ENCODE results near the gene ETV6.

The ETV6 gene

DNA sequence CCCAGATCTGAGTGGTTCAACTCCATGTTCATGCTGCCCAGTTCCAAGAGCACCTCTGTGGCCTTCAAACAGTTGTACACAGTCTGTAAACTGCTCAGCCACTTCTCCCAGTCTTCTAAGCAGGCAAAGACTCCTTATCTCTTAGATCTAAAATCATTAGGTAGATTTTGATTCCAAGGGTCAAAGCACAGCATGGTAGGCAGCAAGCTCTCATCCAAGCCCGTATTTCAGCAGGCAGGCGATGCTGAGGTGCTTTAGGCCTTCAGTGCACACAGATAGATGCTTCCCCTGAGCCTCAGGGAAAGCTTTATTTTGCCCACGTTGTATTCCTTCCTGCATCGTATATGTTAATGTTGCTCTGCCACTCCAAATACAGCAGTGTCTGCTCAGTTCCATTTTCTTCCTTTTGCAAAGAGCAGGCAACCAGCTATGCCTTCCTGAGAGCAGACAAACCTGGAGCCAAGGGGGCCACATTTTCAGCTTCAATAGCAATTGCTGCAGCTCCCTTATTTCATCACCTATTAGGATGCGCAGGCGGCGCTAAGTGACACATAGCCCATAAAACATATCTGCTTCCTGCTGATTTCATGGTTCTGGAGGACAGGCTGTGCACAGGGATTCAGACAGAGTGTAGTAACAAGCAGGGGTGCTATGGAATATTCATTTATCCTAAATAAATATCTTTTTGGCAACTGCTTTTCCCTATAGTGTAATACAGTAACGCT, 67.5 kb downstream of the ETV6 start:
- no peak for DNase-seq (ENCODE audit: low spot score)
- no peak for FAIRE-seq

GRCh38 chr12:11717519-11717961, 68.1 kb downstream of the ETV6 start:
- DNase-seq (ENCODE audit: low spot score), result no peak
- no peak for FAIRE-seq

DNA sequence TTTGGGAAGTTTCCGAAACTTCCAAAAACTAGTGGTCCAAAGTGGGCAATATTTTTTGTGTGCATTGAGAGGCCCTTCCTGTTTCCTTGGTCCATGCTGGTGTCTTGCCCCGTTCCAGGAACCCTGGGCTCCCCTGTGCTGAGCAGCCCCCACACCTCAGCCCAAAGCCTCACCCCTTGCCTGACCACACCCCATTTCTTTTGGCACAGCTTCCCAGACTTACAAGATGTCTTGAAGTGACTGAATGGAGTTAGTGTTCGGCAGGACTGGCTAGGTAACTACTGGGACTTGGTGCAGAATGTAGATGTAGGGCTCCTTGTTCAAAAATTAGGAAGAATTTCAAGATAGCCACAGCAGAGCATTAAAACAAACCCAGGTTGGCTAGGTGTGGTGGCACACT, 68.6 kb downstream of the ETV6 start:
- DNase-seq (ENCODE audit: low spot score) (no peak), FAIRE-seq (no peak)

- no peak for FAIRE-seq
Measured at GRCh38 chr12:11718768-11719253, 69.3 kb downstream of the ETV6 start.

GRCh38 chr12:11719678-11720099, 70.2 kb downstream of the ETV6 start:
- DNase-seq (ENCODE audit: low spot score), result peak; percentile 93
- FAIRE-seq, result no peak

More at GRCh38 chr12:11718768-11719253, 69.3 kb downstream of the ETV6 start:
- no peak for DNase-seq (ENCODE audit: low spot score)

DNA sequence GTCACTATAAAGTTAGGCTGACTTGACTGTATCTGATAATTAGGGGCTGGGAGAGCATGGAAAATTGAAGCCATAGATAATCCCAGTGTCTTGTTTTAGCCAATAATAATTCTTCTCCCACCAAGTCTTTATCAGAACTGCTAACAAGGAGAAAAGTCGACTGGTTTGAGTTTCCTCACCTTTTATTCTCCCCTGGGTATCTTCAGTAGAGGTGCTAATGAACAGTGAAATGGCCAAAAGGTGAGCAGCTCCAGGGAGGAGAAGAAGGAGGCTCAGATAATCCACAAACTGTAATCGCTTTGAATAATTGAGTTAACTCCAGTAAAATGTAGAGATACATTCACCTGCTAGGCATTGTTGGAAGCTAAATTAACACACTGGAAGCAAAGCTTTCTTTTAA, 72.6 kb downstream of the ETV6 start:
- DNase-seq (ENCODE audit: low spot score) (no peak), FAIRE-seq (no peak)

DNA sequence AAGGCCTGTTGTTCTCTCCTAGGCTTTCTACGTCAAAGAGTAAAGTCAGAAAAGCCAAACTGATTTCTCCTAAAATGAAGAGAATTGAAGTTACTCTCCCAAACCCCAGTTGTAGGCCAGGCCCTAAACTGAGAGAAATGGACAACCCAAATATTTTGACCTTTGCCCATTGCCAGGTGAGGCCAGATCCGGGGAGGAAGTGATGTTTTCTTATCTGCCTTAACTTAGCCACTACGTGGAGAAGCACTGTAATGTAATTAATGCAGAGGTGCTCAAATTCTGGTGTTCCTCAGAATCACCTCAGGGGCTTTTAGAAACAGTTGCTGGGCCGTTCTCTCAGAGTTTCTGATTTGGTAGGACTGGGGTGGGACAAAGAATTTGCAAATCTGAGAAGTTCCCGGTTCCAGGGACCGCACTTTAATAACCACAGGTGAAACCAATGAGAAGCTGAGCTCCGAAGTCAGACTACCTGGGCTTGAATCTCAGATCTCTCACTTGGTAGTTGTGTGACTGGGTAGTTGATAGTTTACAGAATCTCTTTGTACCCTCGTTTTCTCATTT, 73.2 kb downstream of the ETV6 start:
- DNase-seq (ENCODE audit: low spot score), result no peak
- FAIRE-seq, result no peak

DNA sequence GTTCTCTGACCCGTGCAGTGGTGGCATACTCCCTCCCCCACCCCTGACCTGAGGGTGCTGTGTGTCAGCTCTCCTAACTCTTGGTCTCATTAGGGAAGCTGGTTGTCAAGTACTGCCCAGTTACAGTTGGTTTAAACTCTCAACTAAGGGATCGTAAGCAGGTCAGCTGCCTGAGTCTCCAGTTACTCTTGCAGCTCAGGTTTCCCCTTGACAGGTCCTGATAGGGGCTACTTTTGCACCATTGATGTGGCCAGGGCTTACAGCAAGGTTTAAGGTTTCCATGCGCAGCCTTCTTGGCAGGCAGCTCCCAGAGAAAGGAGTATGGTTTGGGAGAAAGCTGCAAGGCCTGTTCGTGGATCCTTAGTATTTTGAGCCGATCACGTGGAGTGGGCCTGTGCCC, 74.5 kb downstream of the ETV6 start:
- no peak for DNase-seq (ENCODE audit: low spot score)
- FAIRE-seq, result no peak

GRCh38 chr12:11724888-11725311, 75.4 kb downstream of the ETV6 start:
- DNase-seq (ENCODE audit: low spot score), result no peak
- FAIRE-seq, result no peak

DNA sequence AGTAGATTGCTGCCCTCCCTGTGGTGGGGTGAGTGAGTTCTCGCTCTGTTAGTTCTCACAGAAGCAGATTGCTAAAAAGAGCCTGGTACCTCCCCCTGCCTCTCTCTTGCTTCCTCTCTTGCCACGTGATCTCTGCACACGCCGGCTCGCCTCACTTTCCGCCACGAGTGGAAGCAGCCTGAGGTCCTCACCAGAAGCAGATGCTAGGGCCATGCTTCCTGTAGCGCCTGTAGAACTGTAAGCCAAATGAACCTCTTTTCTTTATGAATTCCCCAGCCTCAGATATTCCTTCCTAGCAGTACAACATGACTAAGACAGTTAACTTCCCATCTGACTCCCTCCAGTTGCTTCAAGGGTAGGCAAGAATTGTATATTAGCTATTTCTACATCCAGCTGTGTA, 76.2 kb downstream of the ETV6 start:
- DNase-seq (ENCODE audit: low spot score) (no peak), FAIRE-seq (no peak)

- DNase-seq (ENCODE audit: low spot score) (no peak), FAIRE-seq (no peak)
Measured at GRCh38 chr12:11726659-11727058, 77.2 kb downstream of the ETV6 start.

- FAIRE-seq (no peak), DNase-seq (ENCODE audit: low spot score) (no peak)
Measured at GRCh38 chr12:11727133-11727664, 77.7 kb downstream of the ETV6 start.

DNA sequence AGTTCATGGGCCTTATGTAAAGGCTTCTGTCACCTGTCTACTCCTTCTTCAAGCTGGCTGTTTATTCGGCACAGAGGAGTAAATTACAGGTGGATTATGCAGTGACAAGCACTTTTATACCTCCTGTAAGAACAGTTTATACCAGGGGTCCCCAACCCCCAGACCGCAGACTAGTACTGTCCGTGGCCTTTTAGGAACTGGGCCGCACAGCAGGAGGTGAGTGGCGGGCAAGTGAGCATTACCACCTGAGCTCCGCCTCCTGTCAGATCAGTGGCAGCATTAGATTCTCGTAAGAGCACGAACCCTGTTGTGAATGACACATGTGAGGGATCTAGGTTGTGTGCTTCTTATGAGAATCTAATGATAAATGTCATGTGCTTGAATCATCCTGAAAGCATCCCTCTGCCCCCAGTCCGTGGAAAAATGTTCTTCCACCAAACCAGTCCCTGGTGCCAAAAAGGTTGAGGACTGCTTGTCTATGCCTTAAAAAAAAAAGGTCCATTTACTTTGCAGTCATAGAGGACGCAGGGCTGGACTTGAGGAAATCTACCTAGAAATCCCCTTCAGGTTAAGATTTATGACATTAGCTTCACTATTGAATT, 78.8 kb downstream of the ETV6 start:
- no peak for DNase-seq (ENCODE audit: low spot score)
- FAIRE-seq, result no peak

GRCh38 chr12:11729008-11729407, 79.5 kb downstream of the ETV6 start:
- FAIRE-seq (no peak), DNase-seq (ENCODE audit: low spot score) (no peak)

- DNase-seq (ENCODE audit: low spot score) (no peak), FAIRE-seq (no peak)
Measured at GRCh38 chr12:11729439-11730150, 80.1 kb downstream of the ETV6 start.

- DNase-seq (ENCODE audit: low spot score) (no peak), FAIRE-seq (peak; percentile 40)
Measured at GRCh38 chr12:11730299-11731041, 81.0 kb downstream of the ETV6 start.

GRCh38 chr12:11731042-11731357, 81.5 kb downstream of the ETV6 start:
- no peak for FAIRE-seq
- no peak for DNase-seq (ENCODE audit: low spot score)

DNA sequence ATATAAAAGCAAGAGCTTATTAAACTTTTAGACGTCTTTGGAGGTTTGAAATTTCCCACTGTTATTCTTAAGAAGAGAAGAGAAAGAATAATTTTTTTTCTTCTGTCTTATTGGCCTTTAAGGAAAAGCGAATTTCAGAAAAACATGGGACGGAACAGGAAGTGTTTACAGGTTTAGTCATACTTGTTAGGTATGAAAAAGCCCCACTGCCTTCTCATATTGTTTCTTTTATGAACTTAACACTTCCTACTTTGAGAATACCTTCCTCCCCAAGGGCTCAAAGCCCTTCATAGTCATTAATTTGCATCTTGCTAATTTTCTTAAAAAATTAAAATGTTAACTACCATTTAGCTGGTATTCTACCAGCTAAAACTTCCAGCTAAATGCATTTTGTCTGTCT, 82.0 kb downstream of the ETV6 start:
- FAIRE-seq (no peak), DNase-seq (ENCODE audit: low spot score) (no peak)

GRCh38 chr12:11732023-11732422, 82.5 kb downstream of the ETV6 start:
- DNase-seq (ENCODE audit: low spot score), result no peak
- FAIRE-seq, result no peak

- DNase-seq (ENCODE audit: low spot score), result no peak
Measured at GRCh38 chr12:11732715-11733114, 83.2 kb downstream of the ETV6 start.

GRCh38 chr12:11734580-11735180, 85.2 kb downstream of the ETV6 start:
- FAIRE-seq, result no peak
- no peak for DNase-seq (ENCODE audit: low spot score)

More at GRCh38 chr12:11732715-11733114, 83.2 kb downstream of the ETV6 start:
- no peak for FAIRE-seq
